Measurements from ENCODE around the gene TSC22D4. TPM values are rescaled to one million over a fixed set of nuclear protein-coding genes. Genes with fewer than 3 reads are reported as not detected.
"Not testable (repeated sequence)": the region's sequence is repeated elsewhere in the genome, so short reads cannot be mapped to it uniquely, and the experiment has no call there.

TSC22D4 gene
- polyA plus RNA-seq, 3 donors: 23.8 to 91.5 (median 26.3) TPM

GRCh38 chr7:100521909-100522593 lies 43.0 kb upstream of the TSC22D4 start:
- H3K4me3 Mint-ChIP-seq; H3K9me3 ChIP-seq (replicated peaks in 1 of 2; ENCODE audit: control insufficient read depth in 1 of 2, insufficient read depth in 1 of 2, low read length in 2 of 2); H3K4me3 ChIP-seq (replicated peaks in 1 of 3; ENCODE audit: low read depth in 2 of 3, low read length in 3 of 3); H3K36me3 Mint-ChIP-seq; H3K27ac ChIP-seq (ENCODE audit: low read depth in 1 of 2, low read length in 2 of 2); H3K9ac ChIP-seq (ENCODE audit: insufficient read depth, low read length, poor library complexity, severe bottlenecking); H3K4me2 ChIP-seq (replicated peaks; ENCODE audit: extremely low read depth, low read length, poor library complexity, severe bottlenecking); H3K27me3 ChIP-seq (ENCODE audit: control insufficient read depth in 2 of 2, insufficient read depth in 2 of 2, low read length in 2 of 2); H2AFZ ChIP-seq (ENCODE audit: insufficient read depth, low read depth, low read length, poor library complexity, severe bottlenecking); H3K79me2 ChIP-seq (ENCODE audit: insufficient read depth, low read length); intact Hi-C loops (cut with micrococcal nuclease); H4K20me1 ChIP-seq (ENCODE audit: insufficient read depth, low read length); H3K27me3 Mint-ChIP-seq (ENCODE audit: low read depth in 3 of 3); H3K4me1 Mint-ChIP-seq; H3K36me3 ChIP-seq (replicated peaks in 1 of 2; ENCODE audit: control insufficient read depth in 1 of 2, insufficient read depth in 2 of 2, low read length in 2 of 2); H3K9me3 Mint-ChIP-seq: not testable (repeated sequence)
- WGBS (ENCODE audit: insufficient coverage): no CpG with 5 or more reads among the region's 3 CpGs
- DNase-seq: peak; percentile 64 to 76 (median 70)
- peak overlapping the region in 1 of 7 donors; percentile 70 for H3K27ac Mint-ChIP-seq
- H3K4me1 ChIP-seq (ENCODE audit: control insufficient read depth in 1 of 2, insufficient read depth in 2 of 2, low read length in 2 of 2): peaks cover 6 to 10% of the 10 kb centered on the region in 2 donors

GRCh38 chr7:100521076-100521475 lies 42.1 kb upstream of the TSC22D4 start:
- Mint-ChIP-seq H3K9me3 (peaks cover 0 to 4% (median 0%) of the 10 kb centered on the region in 7 donors), H3K4me1 (peaks cover 6% of the 10 kb centered on the region), H3K27me3 (ENCODE audit: low read depth in 3 of 3) (peaks cover 0 to 7% (median 4%) of the 10 kb centered on the region in 3 donors), H3K4me3 (no peak overlapping the region), H3K27ac (no peak overlapping the region), H3K36me3 (no peaks in the 10 kb centered on the region)
- H3K27me3 ChIP-seq (ENCODE audit: control insufficient read depth in 2 of 2, insufficient read depth in 2 of 2, low read length in 2 of 2): no peaks in the 10 kb centered on the region
- no peak for DNase-seq
- H3K4me1 ChIP-seq (ENCODE audit: control insufficient read depth in 1 of 2, insufficient read depth in 2 of 2, low read length in 2 of 2): peaks cover 6 to 10% of the 10 kb centered on the region in 2 donors
- TF ChIP-seq, protein P1, sequence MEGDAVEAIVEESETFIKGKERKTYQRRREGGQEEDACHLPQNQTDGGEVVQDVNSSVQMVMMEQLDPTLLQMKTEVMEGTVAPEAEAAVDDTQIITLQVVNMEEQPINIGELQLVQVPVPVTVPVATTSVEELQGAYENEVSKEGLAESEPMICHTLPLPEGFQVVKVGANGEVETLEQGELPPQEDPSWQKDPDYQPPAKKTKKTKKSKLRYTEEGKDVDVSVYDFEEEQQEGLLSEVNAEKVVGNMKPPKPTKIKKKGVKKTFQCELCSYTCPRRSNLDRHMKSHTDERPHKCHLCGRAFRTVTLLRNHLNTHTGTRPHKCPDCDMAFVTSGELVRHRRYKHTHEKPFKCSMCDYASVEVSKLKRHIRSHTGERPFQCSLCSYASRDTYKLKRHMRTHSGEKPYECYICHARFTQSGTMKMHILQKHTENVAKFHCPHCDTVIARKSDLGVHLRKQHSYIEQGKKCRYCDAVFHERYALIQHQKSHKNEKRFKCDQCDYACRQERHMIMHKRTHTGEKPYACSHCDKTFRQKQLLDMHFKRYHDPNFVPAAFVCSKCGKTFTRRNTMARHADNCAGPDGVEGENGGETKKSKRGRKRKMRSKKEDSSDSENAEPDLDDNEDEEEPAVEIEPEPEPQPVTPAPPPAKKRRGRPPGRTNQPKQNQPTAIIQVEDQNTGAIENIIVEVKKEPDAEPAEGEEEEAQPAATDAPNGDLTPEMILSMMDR (IDR thresholded peaks at IDR 0.05): no peak
- H2AFZ ChIP-seq (ENCODE audit: insufficient read depth, low read depth, low read length, poor library complexity, severe bottlenecking): no peak overlapping the region
- no peaks in the 10 kb centered on the region for H3K79me2 ChIP-seq (ENCODE audit: insufficient read depth, low read length)
- H3K9me3 ChIP-seq (replicated peaks in 1 of 2; ENCODE audit: control insufficient read depth in 1 of 2, insufficient read depth in 1 of 2, low read length in 2 of 2): no peaks in the 10 kb centered on the region
- no peaks in the 10 kb centered on the region for H4K20me1 ChIP-seq (ENCODE audit: insufficient read depth, low read length)
- no peak overlapping the region for H3K4me3 ChIP-seq (replicated peaks in 1 of 3; ENCODE audit: low read depth in 2 of 3, low read length in 3 of 3)
- no peak overlapping the region for H3K9ac ChIP-seq (ENCODE audit: insufficient read depth, low read length, poor library complexity, severe bottlenecking)
- WGBS (ENCODE audit: insufficient coverage): no CpG with 5 or more reads among the region's 2 CpGs
- intact Hi-C loops (cut with micrococcal nuclease): no loop called here
- H3K4me2 ChIP-seq (replicated peaks; ENCODE audit: extremely low read depth, low read length, poor library complexity, severe bottlenecking): no peak overlapping the region
- no peaks in the 10 kb centered on the region for H3K36me3 ChIP-seq (replicated peaks in 1 of 2; ENCODE audit: control insufficient read depth in 1 of 2, insufficient read depth in 2 of 2, low read length in 2 of 2)
- H3K27ac ChIP-seq (ENCODE audit: low read depth in 1 of 2, low read length in 2 of 2): no peak overlapping the region

Data from CD14-positive monocyte (primary cell).